GM12874 (cell line): Measurements from ENCODE around the gene CA14.

Experiments
- CTCF ChIP-seq: IDR thresholded peaks from 2 replicates; pipeline ENCODE4 v1.5.1; 2011; ENCODE audit warnings: low read depth, mild to moderate bottlenecking, control low read depth, low read length, moderate library complexity; ENCODE audit not compliant: insufficient read depth

The CA14 gene

GRCh38 chr1:150268705-150269403, 11.3 kb downstream of the CA14 start, which contains the start of gene APH1A:
TSS of gene APH1A (minus strand) at chr1:150269016. CDS start at chr1:150268810, 206 bp downstream.
- TF ChIP-seq CTCF: no peak

GRCh38 chr1:150269451-150269850, 11.9 kb downstream of the CA14 start:
- no peak for TF ChIP-seq CTCF

GRCh38 chr1:150271291-150271959, 13.9 kb downstream of the CA14 start:
- no peak for TF ChIP-seq CTCF

- TF ChIP-seq CTCF: no peak
Measured at GRCh38 chr1:150273311-150273710, 15.7 kb downstream of the CA14 start.

GRCh38 chr1:150280138-150280707, 22.6 kb downstream of the CA14 start:
- TF ChIP-seq CTCF: no peak

GRCh38 chr1:150281221-150281757, 23.7 kb downstream of the CA14 start:
- TF ChIP-seq CTCF: peak; percentile 52
